ENCODE results near the gene CNTRL.

CNTRL gene

DNA sequence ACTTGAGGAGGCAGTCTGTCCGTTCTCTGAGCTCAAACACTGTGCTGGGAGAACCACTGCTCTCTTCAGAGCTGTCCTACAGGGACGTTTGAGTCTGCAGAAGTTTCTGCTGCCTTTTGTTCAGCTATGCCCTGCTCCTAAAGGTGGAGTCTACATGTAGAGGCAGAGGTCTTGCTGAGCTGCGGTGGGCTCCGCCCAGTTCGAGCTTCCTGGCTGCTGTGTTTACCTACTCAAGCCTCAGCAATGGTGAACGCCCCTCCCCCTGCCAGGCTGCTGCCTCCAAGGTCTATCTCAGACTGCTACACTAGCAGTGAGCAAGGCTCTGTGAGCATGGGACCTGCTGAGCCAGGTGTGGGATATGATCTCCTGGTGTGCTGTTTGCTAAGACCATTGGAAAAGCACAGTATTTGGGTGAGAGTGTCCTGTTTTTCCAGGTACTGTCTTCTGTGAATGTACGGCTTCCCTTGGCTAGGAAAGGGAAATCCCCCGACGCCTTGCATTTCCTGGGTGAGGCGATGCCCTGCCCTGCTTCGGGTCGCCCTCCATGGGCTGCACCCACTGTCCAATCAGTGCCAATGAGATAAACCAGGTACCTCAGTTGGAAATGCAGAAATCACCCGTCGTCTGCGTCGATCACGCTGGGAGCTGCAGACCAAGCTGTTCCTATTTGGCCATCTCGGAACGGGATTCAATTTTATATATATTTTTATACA is 58.5 kb downstream of the CNTRL start:
- DNase-seq = no peak

DNA sequence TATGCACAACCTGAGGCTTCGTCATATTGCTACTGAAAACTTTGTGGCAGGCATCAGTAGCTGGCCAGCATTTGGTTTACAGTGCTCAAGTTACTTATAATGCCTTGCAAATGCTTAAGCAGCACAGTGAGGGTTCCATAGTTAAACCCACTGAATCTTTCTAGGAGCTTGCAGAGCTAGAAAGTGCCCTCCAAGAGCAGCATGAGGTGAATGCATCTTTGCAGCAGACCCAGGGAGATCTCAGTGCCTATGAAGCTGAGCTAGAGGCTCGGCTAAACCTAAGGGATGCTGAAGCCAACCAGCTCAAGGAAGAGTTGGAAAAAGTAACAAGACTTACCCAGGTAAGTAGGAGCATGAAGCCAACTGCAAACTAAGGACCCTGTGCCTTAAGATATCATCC is 60.9 kb downstream of the CNTRL start:
- DNase-seq = no peak

DNA sequence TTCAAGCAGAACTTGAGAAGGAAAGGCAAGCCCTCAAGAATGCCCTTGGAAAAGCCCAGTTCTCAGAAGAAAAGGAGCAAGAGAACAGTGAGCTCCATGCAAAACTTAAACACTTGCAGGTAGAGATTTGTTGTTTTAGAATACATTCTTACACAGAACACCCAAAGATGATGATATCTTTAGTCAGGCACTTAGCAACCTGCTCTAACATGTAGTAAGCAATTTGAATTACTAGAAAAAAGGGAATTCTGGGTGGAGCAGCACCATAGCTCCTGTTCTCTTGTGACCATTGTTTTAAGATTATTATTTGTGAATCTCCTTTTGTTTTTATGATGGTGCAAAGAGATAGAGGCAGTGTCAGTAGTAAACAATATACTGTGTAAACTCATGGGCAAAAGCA is 63.8 kb downstream of the CNTRL start:
- no peak for DNase-seq

DNA sequence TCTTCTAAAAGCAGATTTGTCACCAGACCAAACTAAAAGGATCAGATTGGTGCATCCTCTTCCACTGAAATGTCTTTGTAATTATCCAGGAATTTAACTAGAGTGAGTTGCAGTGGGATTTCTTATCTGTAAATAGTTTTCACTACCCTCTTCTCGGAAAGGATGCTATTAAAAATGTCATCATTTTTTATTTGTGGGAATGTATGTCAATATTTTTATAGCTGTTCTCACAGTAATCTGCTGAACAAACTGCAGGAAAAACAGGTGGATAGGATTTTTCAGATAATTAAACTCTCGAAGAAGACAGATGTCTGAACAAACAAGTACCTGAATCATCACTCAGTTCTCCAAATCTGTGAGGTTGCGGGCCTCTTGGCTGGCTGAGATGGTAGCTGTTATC is 64.2 kb downstream of the CNTRL start:
- DNase-seq = peak in 1 of 2 experiments; percentile 3

DNA sequence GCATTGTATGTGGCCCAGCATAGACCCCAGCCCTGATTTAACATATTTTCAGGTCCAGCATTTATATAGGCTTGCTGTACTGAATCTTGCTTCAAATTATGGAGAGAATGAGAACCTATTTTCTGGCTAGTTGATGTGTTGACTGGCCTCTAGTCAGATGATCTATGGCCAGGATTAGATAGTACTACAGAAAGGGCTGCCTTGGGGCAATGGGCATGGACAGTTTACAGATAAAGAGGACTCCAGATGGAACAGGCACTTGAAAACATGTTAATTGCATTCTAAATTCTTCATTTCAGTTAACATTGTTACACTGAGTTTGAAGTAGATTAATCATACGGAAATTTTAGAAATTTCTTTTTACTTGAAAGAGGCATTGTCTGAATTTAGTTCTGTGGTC is 65.4 kb downstream of the CNTRL start:
- DNase-seq = no peak

DNA sequence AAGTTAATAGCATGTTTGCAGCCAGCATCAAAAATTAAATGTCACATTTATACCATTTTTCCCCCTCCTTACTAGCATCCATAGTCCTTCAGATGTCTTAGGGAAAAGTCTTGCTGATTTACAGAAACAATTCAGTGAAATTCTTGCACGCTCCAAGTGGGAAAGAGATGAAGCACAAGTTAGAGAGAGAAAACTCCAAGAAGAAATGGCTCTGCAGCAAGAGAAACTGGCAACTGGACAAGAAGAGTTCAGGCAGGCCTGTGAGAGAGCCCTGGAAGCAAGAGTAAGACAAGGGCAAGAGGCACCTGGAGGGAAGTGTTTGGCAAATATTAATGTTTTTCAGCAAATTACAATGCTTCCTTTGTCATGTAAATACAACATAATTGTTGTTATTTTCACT is 66.6 kb downstream of the CNTRL start:
- DNase-seq = no peak

DNA sequence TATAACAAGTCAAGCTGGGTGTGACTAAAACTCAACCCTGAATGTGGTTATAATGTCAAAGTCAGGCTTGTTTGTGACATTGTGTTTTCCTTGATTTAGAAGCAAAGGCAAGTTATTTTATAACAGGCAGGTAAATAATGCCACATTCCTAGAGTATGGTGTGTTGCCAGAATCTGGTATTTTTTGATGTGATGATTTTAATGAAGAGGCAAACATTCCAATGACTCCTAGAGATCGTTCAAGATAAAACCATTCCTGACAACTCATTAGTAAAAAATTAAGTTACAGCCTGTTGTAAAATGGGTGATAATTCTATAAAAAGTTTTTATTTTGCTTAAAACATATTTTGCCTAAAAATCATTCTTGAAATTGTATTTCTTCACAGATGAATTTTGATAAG is 67.0 kb downstream of the CNTRL start:
- no peak for DNase-seq

DNA sequence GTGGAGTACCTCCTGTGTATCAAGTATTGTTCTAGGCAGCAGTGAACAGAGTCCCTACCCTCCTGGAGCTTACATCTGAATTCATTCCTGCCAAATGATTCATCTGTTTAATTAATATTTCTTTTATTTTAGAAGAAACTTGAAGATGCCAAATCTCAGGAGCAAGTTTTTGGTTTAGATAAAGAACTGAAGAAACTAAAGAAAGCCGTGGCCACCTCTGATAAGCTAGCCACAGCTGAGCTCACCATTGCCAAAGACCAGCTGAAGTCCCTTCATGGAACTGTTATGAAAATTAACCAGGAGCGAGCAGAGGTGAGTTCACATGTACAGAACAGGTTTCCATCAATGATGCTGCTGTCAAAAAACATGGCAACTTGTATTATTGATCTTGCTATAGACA is 69.0 kb downstream of the CNTRL start:
- DNase-seq = no peak

DNA sequence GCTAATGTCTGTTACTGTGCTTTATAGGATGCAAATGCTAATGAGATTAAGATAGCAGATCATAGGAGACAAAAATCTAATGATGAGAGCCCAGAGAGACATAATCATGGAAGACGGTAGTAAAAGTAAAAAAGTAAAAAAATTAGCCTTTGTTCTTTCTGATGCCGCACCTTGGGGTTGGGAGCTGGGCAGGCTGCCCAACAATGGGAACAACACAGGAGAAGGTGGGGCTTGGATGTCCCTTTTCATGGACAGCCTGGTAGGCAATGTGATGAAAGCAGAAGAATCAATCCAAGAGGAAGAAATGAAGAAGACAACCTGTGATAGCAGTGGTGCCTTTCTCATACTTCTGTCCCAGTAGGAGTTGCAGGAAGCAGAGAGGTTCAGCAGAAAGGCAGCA is 69.7 kb downstream of the CNTRL start:
- DNase-seq = no peak

DNA sequence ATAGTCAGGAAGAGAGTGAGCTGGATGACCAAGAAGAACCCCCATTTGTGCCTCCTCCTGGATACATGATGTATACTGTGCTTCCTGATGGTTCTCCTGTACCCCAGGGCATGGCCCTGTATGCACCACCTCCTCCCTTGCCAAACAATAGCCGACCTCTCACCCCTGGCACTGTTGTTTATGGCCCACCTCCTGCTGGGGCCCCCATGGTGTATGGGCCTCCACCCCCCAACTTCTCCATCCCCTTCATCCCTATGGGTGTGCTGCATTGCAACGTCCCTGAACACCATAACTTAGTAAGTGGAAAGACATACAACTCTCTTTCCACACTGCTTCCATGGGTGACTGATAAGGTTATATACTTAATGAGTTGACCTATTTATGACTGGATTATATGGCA is 75.4 kb downstream of the CNTRL start:
- no peak for DNase-seq

DNA sequence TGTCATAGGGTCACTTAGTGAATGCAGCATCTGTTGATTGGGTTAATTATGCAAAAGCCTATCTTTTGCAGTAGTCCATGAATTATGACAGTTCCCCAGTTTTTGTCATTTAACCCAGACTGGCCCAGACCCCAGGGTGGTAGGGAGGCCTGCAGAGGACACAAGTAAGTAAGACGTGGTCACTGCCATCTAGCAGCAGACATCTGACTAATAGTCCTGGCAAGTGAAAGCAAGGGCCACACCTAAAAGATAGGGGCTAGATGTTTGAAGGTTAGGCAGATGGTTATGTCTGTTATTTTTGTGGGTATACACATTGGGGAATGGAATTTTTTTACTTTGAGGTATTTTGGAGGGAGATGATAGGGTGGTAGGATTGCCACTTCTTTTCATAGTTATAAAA is 78.9 kb downstream of the CNTRL start:
- DNase-seq = no peak

DNA sequence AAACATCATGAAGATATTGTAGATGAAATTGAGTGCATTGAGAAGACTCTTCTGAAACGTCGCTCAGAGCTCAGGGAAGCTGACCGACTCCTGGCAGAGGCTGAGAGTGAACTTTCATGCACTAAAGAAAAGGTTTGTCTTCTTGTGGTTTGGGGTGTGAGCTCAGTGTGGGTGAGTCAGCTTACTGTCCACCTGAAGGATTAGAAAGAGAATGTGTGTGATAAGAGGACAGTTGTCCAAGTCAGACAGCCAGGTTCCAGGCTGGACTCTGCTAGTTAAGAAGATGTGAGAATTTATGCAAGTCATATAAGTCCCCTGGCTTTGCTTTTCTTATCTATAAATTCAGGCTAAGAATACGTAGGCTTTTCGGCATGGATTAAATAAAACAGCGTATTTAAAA is 80.0 kb downstream of the CNTRL start:
- no peak for DNase-seq

DNA sequence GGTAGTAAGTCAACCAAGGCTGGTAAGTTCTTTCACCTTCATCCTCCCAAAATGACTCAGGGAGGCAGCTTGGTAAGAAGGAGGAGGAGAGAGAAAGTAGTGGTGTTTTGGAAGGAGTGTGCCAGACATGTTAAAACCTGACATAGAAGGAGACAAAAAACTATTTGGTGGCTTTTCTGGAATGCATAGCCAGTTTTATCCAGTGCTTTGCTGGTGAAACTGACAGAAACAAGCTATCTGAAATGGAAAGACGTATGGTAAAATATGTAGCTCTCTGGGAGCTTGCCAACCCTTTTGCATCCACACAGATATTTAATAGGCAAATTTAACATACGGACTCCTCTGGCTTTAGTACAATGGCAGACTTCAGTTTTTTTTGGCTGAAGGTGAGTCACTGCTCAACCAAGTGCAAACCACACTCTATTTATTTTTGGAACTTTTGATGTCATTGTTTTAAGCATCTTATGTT is 81.5 kb downstream of the CNTRL start:
- no peak for DNase-seq

DNA sequence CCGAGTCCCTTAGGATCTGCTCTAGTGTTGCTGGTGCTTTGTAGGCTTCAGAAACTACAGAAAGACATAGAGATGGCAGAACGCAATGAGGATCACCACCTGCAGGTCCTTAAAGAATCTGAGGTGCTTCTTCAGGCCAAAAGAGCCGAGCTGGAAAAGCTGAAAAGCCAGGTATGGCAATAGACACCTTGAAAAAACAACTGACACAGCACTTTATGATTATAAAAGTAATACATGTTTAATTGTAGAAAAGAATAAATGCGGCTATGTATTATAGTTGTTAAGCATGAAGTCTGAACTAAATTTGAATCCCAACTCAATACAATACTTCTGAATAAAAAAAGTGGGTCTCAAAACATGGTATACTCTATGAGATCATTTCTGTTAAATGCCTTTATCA is 83.2 kb downstream of the CNTRL start:
- no peak for DNase-seq

DNA sequence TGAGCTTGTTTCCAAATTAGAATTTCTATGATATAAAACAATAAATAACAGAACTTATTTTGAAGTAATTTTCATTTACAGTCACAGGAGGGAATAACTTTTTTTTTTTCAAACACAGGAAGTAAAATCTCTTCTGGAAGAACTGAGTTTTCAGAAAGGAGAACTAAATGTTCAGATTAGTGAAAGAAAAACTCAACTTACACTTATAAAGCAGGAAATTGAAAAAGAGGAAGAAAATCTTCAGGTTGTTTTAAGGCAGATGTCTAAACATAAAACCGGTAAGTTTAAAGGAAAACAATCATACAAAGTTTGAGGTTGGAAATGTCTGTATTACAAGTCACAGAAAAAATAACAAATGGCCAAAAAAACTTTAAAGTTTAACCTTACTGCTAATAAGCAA is 85.3 kb downstream of the CNTRL start:
- DNase-seq = no peak

DNA sequence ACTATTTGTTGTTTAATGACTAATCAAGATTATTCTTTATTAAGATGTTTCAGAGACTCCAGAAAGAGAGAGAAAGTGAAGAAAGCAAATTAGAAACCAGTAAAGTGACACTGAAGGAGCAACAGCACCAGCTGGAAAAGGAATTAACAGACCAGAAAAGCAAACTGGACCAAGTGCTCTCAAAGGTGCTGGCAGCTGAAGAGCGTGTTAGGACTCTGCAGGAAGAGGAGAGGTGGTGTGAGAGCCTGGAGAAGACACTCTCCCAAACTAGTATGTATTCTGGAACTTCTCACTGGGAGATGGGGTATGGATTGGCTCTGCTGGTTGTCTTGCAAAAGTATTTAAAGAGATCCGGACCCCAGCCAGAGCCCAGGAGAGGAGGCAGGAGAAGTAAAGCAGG is 93.3 kb downstream of the CNTRL start:
- DNase-seq = no peak

DNA sequence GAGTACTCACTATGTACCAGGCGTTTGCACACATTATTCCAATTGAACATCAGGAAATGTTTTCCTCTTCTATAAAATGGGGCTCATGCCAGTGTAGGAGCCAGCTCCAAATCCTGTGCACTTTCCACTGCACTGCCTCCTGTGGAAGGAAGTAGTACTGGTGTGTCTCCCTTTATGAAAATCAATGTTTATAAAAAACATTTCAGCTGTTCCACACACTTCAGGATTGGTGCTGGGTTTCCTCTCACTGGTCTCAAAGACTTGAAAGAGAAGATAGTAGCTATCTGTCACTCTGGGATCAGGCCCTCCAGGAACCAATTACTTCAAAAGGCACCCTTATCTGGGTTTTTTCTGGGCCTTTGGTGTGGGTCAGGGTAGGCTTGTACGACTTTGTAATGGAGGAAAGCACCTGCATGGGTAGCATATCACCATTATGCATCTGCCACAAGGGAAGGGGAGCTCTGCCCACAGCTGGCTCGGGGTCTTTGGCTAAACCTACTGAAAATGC is 94.4 kb downstream of the CNTRL start:
- DNase-seq = no peak

DNA sequence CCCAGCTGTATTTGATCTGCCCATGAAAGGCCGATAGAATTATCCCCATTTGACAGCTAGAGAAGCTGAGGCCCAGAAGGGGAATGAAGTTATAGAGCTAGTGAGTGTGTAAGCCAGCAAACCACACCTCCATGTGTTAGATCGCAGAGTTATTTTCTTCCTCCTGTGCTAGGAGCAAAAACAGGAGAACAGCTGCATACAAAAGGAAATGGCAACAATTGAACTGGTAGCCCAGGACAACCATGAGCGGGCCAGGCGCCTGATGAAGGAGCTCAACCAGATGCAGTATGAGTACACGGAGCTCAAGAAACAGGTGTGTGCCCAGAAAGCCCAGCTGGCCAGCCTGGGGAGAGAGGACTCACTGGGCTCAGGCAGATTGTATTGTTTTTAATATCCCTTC is 96.5 kb downstream of the CNTRL start:
- DNase-seq = no peak

DNA sequence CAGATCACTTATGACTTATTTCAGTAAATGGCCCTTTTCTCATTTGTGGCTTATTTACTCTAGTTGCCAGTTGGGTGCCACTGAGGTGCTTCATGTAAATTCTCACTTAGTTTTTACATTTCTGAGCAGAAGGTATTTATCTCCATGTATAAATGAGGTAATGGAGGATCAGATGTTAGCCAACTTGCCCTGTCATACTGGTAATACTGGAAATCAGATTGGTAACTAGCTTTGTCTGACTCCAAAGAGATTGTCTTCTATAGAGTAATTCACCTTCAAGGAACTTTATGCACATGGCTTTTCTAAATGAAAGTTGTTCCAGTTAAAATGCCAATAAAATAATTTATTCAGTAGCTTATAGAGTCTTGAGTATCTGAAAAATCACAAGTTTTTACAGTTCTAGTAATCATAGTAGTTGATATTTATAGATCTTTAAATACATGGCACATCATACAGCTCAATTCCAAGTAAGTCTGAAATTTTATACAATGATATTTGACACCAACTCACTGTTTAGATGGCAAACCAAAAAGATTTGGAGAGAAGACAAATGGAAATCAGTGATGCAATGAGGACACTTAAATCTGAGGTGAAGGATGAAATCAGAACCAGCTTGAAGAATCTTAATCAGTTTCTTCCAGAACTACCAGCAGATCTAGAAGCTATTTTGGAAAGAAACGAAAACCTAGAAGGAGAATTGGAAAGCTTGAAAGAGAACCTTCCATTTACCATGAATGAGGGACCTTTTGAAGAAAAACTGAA is 98.2 kb downstream of the CNTRL start:
- no peak for DNase-seq

DNA sequence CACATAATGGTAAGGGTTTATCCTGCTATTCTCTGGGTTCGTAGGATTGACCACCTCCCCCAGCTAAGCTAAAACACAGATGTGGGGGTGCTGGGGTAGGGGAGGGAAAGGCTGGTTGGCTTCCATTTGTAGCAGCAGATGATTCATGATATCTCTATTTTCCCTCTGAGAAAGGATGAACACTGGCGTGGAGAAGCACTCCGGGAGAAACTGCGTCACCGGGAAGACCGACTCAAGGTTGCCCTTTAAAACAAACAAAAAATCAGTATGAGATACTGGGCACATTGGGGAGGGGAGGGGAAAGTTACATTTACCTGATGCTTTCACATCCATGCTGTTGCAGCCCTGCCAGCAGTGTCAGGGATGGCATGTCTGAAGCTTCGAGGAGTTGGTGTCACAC is 98.7 kb downstream of the CNTRL start:
- DNase-seq = no peak

DNA sequence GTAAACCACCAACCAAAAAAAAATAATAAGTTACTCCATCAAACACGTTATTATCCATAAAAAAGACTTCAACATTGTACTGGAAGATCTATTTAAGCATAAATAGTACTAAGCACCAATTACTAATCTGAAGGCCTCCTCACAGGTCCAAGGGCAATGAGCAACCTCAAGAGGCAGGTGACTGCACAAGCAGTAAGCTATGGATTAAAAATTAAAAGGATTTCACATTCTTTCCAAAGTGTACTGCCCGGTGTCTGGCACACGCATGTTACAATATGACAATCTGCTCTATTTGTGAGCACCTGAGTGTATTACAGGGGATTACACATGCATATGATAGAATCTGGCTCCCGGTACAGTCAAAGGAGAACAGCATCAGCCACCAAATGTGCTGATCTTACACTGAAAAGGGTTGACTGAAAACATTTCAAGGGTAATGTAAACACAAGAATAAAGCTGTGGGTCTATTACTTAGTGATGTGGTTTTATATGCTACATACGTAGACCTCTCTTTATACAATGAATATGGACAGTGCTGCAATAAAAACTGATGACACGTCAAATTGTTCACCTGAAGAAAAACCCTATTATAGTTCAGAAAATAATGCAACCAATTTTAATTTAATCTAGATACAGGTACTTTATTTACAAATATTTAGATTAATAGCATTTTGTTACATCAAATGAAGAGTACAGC is 104.1 kb downstream of the CNTRL start:
- DNase-seq = peak in 1 of 2 experiments; percentile 21

DNA sequence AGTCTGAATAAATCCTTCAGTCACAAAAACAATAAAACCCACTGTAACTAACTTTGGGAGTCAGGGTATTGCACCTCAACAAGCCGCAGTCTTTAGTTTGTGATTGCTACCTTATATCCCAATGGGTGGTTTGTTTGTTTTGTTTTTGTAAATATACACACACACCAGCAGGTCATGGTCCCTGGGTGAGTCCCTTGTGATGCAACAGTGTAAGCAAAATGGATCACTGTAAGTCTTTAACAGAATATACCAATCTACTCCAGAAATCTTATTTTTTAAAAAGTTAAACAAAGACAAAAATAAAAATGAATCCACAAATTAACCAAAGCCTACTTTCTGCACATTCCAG is 104.6 kb downstream of the CNTRL start:
- peak in 1 of 2 experiments; percentile 44 for DNase-seq

DNA sequence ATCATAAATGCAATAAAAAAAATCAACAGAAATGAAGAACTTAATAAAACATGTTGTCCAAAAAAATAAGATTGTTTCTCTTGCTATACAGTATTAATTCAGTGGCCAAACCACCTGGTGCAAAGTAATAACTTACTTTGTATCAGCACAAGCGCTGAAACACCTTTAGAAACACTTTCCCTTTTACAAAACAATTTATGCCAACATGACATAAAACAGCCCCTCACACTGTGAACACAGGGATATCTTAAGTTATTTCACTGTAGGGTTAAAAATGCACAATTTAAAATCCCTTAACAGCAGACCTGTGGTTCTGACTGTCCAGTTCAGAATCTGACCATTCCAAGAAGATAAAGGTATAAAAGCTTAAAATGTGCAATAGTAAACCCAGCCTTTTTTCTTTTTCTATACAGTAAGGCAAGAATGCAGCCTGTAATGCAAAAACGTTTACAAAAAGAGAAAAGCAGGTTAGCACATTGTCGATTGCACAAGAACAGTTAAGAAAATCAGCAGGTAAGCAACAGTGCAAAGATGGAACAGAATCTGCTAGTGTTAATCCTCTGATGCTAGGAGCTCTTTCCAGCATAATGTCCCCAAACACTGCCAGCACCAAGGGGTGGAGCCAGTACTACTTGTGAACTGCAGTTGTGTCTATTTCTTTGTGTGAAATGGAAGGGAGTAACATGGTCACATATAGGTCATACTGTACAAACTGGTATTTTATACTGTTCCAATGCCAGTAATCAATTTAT is 105.4 kb downstream of the CNTRL start:
- DNase-seq = no peak

All from NCI-H1930 (cell line).